ENCODE results near the gene DNHD1.
A peak's percentile ranks its signal among the peaks of the same experiment; 100 is the strongest.

The DNHD1 gene

DNA sequence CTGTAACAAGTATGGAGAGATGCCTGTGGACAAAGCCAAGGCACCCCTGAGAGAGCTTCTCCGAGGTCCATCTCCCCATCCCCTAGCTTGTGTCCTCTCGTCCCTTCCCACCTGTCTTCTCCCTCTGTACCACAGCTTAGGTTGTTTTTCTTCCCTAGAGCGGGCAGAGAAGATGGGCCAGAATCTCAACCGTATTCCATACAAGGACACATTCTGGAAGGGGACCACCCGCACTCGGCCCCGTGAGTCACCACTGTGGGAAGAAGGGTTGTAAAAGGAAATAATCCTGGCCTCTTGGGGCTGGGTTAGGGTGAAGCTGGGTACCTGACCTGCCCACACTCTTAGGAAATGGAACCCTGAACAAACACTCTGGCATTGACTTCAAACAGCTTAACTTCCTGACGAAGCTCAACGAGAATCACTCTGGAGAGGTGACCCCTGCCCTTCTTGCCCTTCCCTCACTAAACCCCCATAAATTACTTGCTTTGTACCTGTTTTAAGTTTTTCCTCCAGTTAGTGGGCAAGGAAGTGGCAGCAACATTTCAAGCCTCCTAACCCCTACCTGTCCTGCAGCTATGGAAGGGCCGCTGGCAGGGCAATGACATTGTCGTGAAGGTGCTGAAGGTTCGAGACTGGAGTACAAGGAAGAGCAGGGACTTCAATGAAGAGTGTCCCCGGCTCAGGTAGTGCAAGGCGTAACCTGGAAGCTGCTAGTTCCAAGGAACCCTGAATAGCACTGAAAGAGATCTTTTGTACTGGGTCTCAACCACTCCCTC is 111.8 kb downstream of the DNHD1 start:
- H3K4ac ChIP-seq (ENCODE audit: low read depth, low read length): no peak overlapping the region
- H3K4me1 ChIP-seq (ENCODE audit: control insufficient read depth in 1 of 2, insufficient read depth in 2 of 2, low read length in 2 of 2): peaks cover 12 to 29% of the 10 kb centered on the region in 2 experiments
- H3K79me1 ChIP-seq (ENCODE audit: low read length): peaks cover 31% of the 10 kb centered on the region
- no peak overlapping the region for H2BK120ac ChIP-seq (ENCODE audit: insufficient read depth, low read length, poor library complexity)
- peaks cover 38 to 40% of the 10 kb centered on the region in 2 experiments for H3K36me3 ChIP-seq (ENCODE audit: control insufficient read depth in 1 of 2, insufficient read depth in 2 of 2, low read length in 2 of 2)
- H2AFZ ChIP-seq (ENCODE audit: insufficient read depth, low read length, poor library complexity): no peak overlapping the region
- no peak overlapping the region for H3K23ac ChIP-seq (ENCODE audit: low read length)
- H3K9me3 ChIP-seq (ENCODE audit: insufficient read depth, low read depth, low read length): no peaks in the 10 kb centered on the region
- H3K14ac ChIP-seq (ENCODE audit: low read length): no peak overlapping the region
- H4K12ac ChIP-seq (ENCODE audit: low read depth, low read length): no peak overlapping the region
- H3K4me3 ChIP-seq (ENCODE audit: low read depth, low read length): no peak overlapping the region
- H2BK5ac ChIP-seq (ENCODE audit: low read depth, low read length, poor library complexity): no peak overlapping the region
- DNase-seq: no peak
- H3K27ac ChIP-seq (ENCODE audit: low read depth, low read length): no peak overlapping the region
- H3K4me2 ChIP-seq (ENCODE audit: low read length): no peak overlapping the region
- WGBS (ENCODE audit: extremely low coverage, insufficient coverage, insufficient read length): no CpG with 5 or more reads among the region's 14 CpGs
- no peak overlapping the region for H3K9ac ChIP-seq (ENCODE audit: low read length)
- H3K79me2 ChIP-seq (ENCODE audit: control insufficient read depth, insufficient read depth, low read length, poor library complexity): peaks cover 22% of the 10 kb centered on the region
- no peak overlapping the region for H2BK12ac ChIP-seq (ENCODE audit: low read length)
- no peaks in the 10 kb centered on the region for H3K27me3 ChIP-seq (ENCODE audit: insufficient read depth, low read length)
- H4K91ac ChIP-seq (ENCODE audit: low read depth, low read length): no peak overlapping the region
- no peak overlapping the region for H2AK5ac ChIP-seq (ENCODE audit: low read length)
- H4K8ac ChIP-seq (ENCODE audit: low read depth, low read length): no peak overlapping the region
- no peak overlapping the region for H3K18ac ChIP-seq (ENCODE audit: low read length)

- Histone ChIP-seq H3K14ac (ENCODE audit: low read length) (no peak overlapping the region), H4K8ac (ENCODE audit: low read depth, low read length) (no peak overlapping the region), H3K9ac (ENCODE audit: low read length) (peak overlapping the region; percentile 36), H2BK12ac (ENCODE audit: low read length) (no peak overlapping the region), H3K27ac (ENCODE audit: low read depth, low read length) (no peak overlapping the region), H3K18ac (ENCODE audit: low read length) (no peak overlapping the region), H3K79me2 (ENCODE audit: control insufficient read depth, insufficient read depth, low read length, poor library complexity) (peaks cover 17% of the 10 kb centered on the region), H2BK5ac (ENCODE audit: low read depth, low read length, poor library complexity) (no peak overlapping the region), H3K9me3 (ENCODE audit: insufficient read depth, low read depth, low read length) (no peaks in the 10 kb centered on the region), H4K12ac (ENCODE audit: low read depth, low read length) (no peak overlapping the region), H2AK5ac (ENCODE audit: low read length) (no peak overlapping the region), H3K79me1 (ENCODE audit: low read length) (peaks cover 25% of the 10 kb centered on the region), H3K23ac (ENCODE audit: low read length) (no peak overlapping the region), H3K27me3 (ENCODE audit: insufficient read depth, low read length) (no peaks in the 10 kb centered on the region), H3K36me3 (ENCODE audit: control insufficient read depth in 1 of 2, insufficient read depth in 2 of 2, low read length in 2 of 2) (peaks cover 38 to 44% of the 10 kb centered on the region in 2 experiments), H3K4me2 (ENCODE audit: low read length) (no peak overlapping the region), H3K4me3 (ENCODE audit: low read depth, low read length) (no peak overlapping the region), H2BK120ac (ENCODE audit: insufficient read depth, low read length, poor library complexity) (no peak overlapping the region), H2AFZ (ENCODE audit: insufficient read depth, low read length, poor library complexity) (no peak overlapping the region), H3K4ac (ENCODE audit: low read depth, low read length) (no peak overlapping the region), H3K4me1 (ENCODE audit: control insufficient read depth in 1 of 2, insufficient read depth in 2 of 2, low read length in 2 of 2) (peaks cover 12 to 29% of the 10 kb centered on the region in 2 experiments), H4K91ac (ENCODE audit: low read depth, low read length) (no peak overlapping the region)
- no peak for DNase-seq
- no CpG with 5 or more reads among the region's 8 CpGs for WGBS (ENCODE audit: extremely low coverage, insufficient coverage, insufficient read length)
Observed at GRCh38 chr11:6609502-6610015, 112.5 kb downstream of the DNHD1 start.

DNA sequence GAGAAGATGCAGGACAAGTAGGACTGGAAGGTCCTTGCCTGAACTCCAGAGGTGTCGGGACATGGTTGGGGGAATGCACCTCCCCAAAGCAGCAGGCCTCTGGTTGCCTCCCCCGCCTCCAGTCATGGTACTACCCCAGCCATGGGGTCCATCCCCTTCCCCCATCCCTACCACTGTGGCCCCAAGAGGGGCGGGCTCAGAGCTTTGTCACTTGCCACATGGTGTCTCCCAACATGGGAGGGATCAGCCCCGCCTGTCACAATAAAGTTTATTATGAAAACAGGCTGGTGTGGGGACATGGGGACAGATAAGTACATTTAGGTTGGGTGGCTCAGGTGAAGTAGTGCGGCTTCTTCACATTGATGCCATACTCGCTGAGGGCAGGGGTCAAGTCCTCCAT is 113.5 kb downstream of the DNHD1 start:
- no peak overlapping the region for H3K14ac ChIP-seq (ENCODE audit: low read length)
- no peaks in the 10 kb centered on the region for H3K27me3 ChIP-seq (ENCODE audit: insufficient read depth, low read length)
- no peak overlapping the region for H3K4me3 ChIP-seq (ENCODE audit: low read depth, low read length)
- peaks cover 12 to 26% of the 10 kb centered on the region in 2 experiments for H3K4me1 ChIP-seq (ENCODE audit: control insufficient read depth in 1 of 2, insufficient read depth in 2 of 2, low read length in 2 of 2)
- H3K36me3 ChIP-seq (ENCODE audit: control insufficient read depth in 1 of 2, insufficient read depth in 2 of 2, low read length in 2 of 2): peaks cover 38 to 53% of the 10 kb centered on the region in 2 experiments
- no peak overlapping the region for H2BK120ac ChIP-seq (ENCODE audit: insufficient read depth, low read length, poor library complexity)
- no peak overlapping the region for H2BK12ac ChIP-seq (ENCODE audit: low read length)
- no peak overlapping the region for H4K8ac ChIP-seq (ENCODE audit: low read depth, low read length)
- H3K23ac ChIP-seq (ENCODE audit: low read length): no peak overlapping the region
- no peak overlapping the region for H3K4me2 ChIP-seq (ENCODE audit: low read length)
- DNase-seq: no peak
- peaks cover 25% of the 10 kb centered on the region for H3K79me1 ChIP-seq (ENCODE audit: low read length)
- no peak overlapping the region for H2AFZ ChIP-seq (ENCODE audit: insufficient read depth, low read length, poor library complexity)
- no peak overlapping the region for H3K27ac ChIP-seq (ENCODE audit: low read depth, low read length)
- no peak overlapping the region for H4K12ac ChIP-seq (ENCODE audit: low read depth, low read length)
- no peak overlapping the region for H3K18ac ChIP-seq (ENCODE audit: low read length)
- H2AK5ac ChIP-seq (ENCODE audit: low read length): no peak overlapping the region
- H2BK5ac ChIP-seq (ENCODE audit: low read depth, low read length, poor library complexity): no peak overlapping the region
- no peaks in the 10 kb centered on the region for H3K9me3 ChIP-seq (ENCODE audit: insufficient read depth, low read depth, low read length)
- peak overlapping the region; percentile 37 for H3K9ac ChIP-seq (ENCODE audit: low read length)
- H4K91ac ChIP-seq (ENCODE audit: low read depth, low read length): no peak overlapping the region
- H3K4ac ChIP-seq (ENCODE audit: low read depth, low read length): peak overlapping the region; percentile 60
- no CpG with 5 or more reads among the region's 6 CpGs for WGBS (ENCODE audit: extremely low coverage, insufficient coverage, insufficient read length)
- H3K79me2 ChIP-seq (ENCODE audit: control insufficient read depth, insufficient read depth, low read length, poor library complexity): peaks cover 13% of the 10 kb centered on the region

DNA sequence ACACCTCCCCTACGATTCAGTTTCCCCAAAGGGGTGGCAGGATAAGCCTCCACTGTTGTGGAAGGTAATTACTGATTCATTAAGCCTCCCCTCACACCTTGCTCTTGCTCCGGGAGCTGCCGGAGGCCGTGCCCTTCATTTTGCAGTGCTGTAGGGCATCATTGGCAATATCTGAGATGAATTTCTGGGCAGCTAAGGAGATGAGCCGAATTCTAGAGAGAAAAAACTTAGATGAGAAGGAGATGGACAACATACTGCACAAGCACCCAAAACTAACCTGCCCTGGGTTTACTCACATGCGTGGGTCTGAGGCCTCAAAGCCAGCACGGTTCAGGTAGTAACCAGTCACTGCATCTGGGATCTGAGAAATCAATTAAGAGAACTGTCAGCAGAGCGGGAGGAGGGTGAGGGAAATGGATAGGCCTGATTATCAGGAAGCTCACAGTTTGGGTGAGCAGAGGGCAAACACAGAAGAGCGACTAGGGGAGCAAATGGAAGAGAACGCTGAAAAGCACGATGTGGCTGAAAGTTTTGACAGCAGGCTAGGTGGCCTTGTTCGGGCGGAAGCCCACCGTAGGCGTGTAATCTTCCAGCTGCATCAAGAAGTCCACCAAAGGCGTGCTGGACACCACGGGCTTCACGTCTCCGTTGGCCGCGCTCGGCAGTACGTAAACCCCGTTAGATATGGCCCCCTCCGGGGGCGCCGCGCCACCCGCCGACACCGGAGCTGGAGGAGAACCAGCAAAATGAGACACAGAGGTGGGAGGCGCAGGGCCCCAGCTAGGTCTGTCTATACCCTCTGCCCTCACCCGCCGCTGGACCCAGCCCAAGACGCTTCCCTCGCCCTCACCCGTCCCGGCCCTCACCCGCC is 114.2 kb downstream of the DNHD1 start:
- peak overlapping the region; percentile 79 for H2BK5ac ChIP-seq (ENCODE audit: low read depth, low read length, poor library complexity)
- H3K4me2 ChIP-seq (ENCODE audit: low read length): peak overlapping the region; percentile 72
- peak overlapping the region; percentile 42 for H2AFZ ChIP-seq (ENCODE audit: insufficient read depth, low read length, poor library complexity)
- H3K9me3 ChIP-seq (ENCODE audit: insufficient read depth, low read depth, low read length): no peaks in the 10 kb centered on the region
- DNase-seq: no peak
- H3K4me1 ChIP-seq (ENCODE audit: control insufficient read depth in 1 of 2, insufficient read depth in 2 of 2, low read length in 2 of 2): peaks cover 12 to 25% of the 10 kb centered on the region in 2 experiments
- H3K36me3 ChIP-seq (ENCODE audit: control insufficient read depth in 1 of 2, insufficient read depth in 2 of 2, low read length in 2 of 2): peaks cover 38 to 56% of the 10 kb centered on the region in 2 experiments
- H3K27me3 ChIP-seq (ENCODE audit: insufficient read depth, low read length): no peaks in the 10 kb centered on the region
- peak overlapping the region; percentile 80 for H3K9ac ChIP-seq (ENCODE audit: low read length)
- peak overlapping the region; percentile 68 for H4K12ac ChIP-seq (ENCODE audit: low read depth, low read length)
- H2AK5ac ChIP-seq (ENCODE audit: low read length): peak overlapping the region; percentile 51
- peak overlapping the region; percentile 91 for H4K91ac ChIP-seq (ENCODE audit: low read depth, low read length)
- H2BK12ac ChIP-seq (ENCODE audit: low read length): no peak overlapping the region
- peak overlapping the region; percentile 79 for H3K27ac ChIP-seq (ENCODE audit: low read depth, low read length)
- WGBS (ENCODE audit: extremely low coverage, insufficient coverage, insufficient read length): no CpG with 5 or more reads among the region's 39 CpGs
- H3K4ac ChIP-seq (ENCODE audit: low read depth, low read length): peak overlapping the region; percentile 60
- H3K14ac ChIP-seq (ENCODE audit: low read length): peak overlapping the region; percentile 82
- H3K79me2 ChIP-seq (ENCODE audit: control insufficient read depth, insufficient read depth, low read length, poor library complexity): peaks cover 13% of the 10 kb centered on the region
- peak overlapping the region; percentile 29 for H2BK120ac ChIP-seq (ENCODE audit: insufficient read depth, low read length, poor library complexity)
- H3K79me1 ChIP-seq (ENCODE audit: low read length): peaks cover 25% of the 10 kb centered on the region
- H4K8ac ChIP-seq (ENCODE audit: low read depth, low read length): peak overlapping the region; percentile 82
- no peak overlapping the region for H3K23ac ChIP-seq (ENCODE audit: low read length)
- peak overlapping the region; percentile 77 for H3K18ac ChIP-seq (ENCODE audit: low read length)
- peak overlapping the region; percentile 91 for H3K4me3 ChIP-seq (ENCODE audit: low read depth, low read length)

Data from trophoblast cell (in vitro differentiated cells and primary cell).